Measurements from ENCODE around the gene COL26A1. TPM values are rescaled to one million over a fixed set of nuclear protein-coding genes. Genes with fewer than 3 reads are reported as not detected.

The COL26A1 gene
- total RNA-seq, 2 experiments from 2014 or later = not detected

- peaks cover 4% of the 10 kb centered on the region for H3K27me3 Mint-ChIP-seq
- H3K9me3 Mint-ChIP-seq = no peaks in the 10 kb centered on the region
- Histone ChIP-seq H3K27ac (ENCODE audit: low read depth in 1 of 2, low read length in 2 of 2) (no peak overlapping the region), H3K9me3 (ENCODE audit: control insufficient read depth in 1 of 2, insufficient read depth in 1 of 2, low read length in 2 of 2) (peaks cover 0 to 4% of the 10 kb centered on the region in 2 experiments), H3K4me3 (ENCODE audit: low read length) (no peak overlapping the region), H3K27me3 (ENCODE audit: control insufficient read depth in 1 of 2, insufficient read depth in 2 of 2, low read length in 2 of 2) (peaks cover 0 to 3% of the 10 kb centered on the region in 2 experiments), H3K36me3 (ENCODE audit: insufficient read depth, low read length) (no peaks in the 10 kb centered on the region), H3K4me1 (ENCODE audit: insufficient read depth, low read length) (peaks cover 4% of the 10 kb centered on the region)
- no peak overlapping the region for H3K4me3 Mint-ChIP-seq
- H3K36me3 Mint-ChIP-seq (ENCODE audit: low read depth) = no peaks in the 10 kb centered on the region
- peak in 1 of 14 experiments; percentile 28 for DNase-seq
- TF ChIP-seq CTCF (IDR thresholded peaks at IDR 0.05) = no peak
- CTCF ChIA-PET = no interaction called here
- POLR2A ChIA-PET = no interaction called here
- H3K27ac Mint-ChIP-seq = no peak overlapping the region
- intact Hi-C loops (cut with DNase I, micrococcal nuclease) = no loop called here
- H3K4me1 Mint-ChIP-seq (ENCODE audit: low read depth) = no peaks in the 10 kb centered on the region
- ATAC-seq (ENCODE audit: poor library complexity) = no peak
These were observed 184.6 kb downstream of the COL26A1 start for GRCh38 chr7:101547022-101547915.

- CTCF ChIA-PET = no interaction called here
These were observed 185.4 kb downstream of the COL26A1 start for GRCh38 chr7:101547916-101548661.

GRCh38 chr7:101549734-101550133 is 187.1 kb downstream of the COL26A1 start:
- no peak for ATAC-seq (ENCODE audit: poor library complexity)
- Histone ChIP-seq H3K9me3 (ENCODE audit: control insufficient read depth in 1 of 2, insufficient read depth in 1 of 2, low read length in 2 of 2) (peaks cover 0 to 4% of the 10 kb centered on the region in 2 experiments), H3K27me3 (ENCODE audit: control insufficient read depth in 1 of 2, insufficient read depth in 2 of 2, low read length in 2 of 2) (no peaks in the 10 kb centered on the region), H3K27ac (ENCODE audit: low read depth in 1 of 2, low read length in 2 of 2) (no peak overlapping the region), H3K36me3 (ENCODE audit: insufficient read depth, low read length) (no peaks in the 10 kb centered on the region), H3K4me1 (ENCODE audit: insufficient read depth, low read length) (no peaks in the 10 kb centered on the region), H3K4me3 (ENCODE audit: low read length) (no peak overlapping the region)
- POLR2A ChIA-PET = no interaction called here
- DNase-seq = peak in 1 of 14 experiments; percentile 8
- Mint-ChIP-seq H3K4me1 (ENCODE audit: low read depth) (no peaks in the 10 kb centered on the region), H3K27me3 (no peaks in the 10 kb centered on the region), H3K9me3 (no peaks in the 10 kb centered on the region), H3K4me3 (no peak overlapping the region), H3K27ac (no peak overlapping the region), H3K36me3 (ENCODE audit: low read depth) (no peaks in the 10 kb centered on the region)
- TF ChIP-seq CTCF (IDR thresholded peaks at IDR 0.05) = no peak
- intact Hi-C loops (cut with DNase I, micrococcal nuclease) = no loop called here
- CTCF ChIA-PET = no interaction called here

More at GRCh38 chr7:101547916-101548661, 185.4 kb downstream of the COL26A1 start:
- no peaks in the 10 kb centered on the region for H3K36me3 Mint-ChIP-seq (ENCODE audit: low read depth)
- H3K4me3 Mint-ChIP-seq = no peak overlapping the region
- intact Hi-C loops (cut with DNase I, micrococcal nuclease) = no loop called here
- ATAC-seq (ENCODE audit: poor library complexity) (no peak), DNase-seq (peak in 1 of 14 experiments; percentile 29)
- no peak for TF ChIP-seq CTCF (IDR thresholded peaks at IDR 0.05)
- no peaks in the 10 kb centered on the region for H3K36me3 ChIP-seq (ENCODE audit: insufficient read depth, low read length)
- no peaks in the 10 kb centered on the region for H3K27me3 Mint-ChIP-seq
- H3K4me3 ChIP-seq (ENCODE audit: low read length) = no peak overlapping the region
- H3K27ac Mint-ChIP-seq = no peak overlapping the region
- POLR2A ChIA-PET = no interaction called here
- no peak overlapping the region for H3K27ac ChIP-seq (ENCODE audit: low read depth in 1 of 2, low read length in 2 of 2)
- no peaks in the 10 kb centered on the region for H3K9me3 Mint-ChIP-seq
- H3K4me1 Mint-ChIP-seq (ENCODE audit: low read depth) = no peaks in the 10 kb centered on the region
- peaks cover 0 to 4% of the 10 kb centered on the region in 2 experiments for H3K9me3 ChIP-seq (ENCODE audit: control insufficient read depth in 1 of 2, insufficient read depth in 1 of 2, low read length in 2 of 2)
- H3K4me1 ChIP-seq (ENCODE audit: insufficient read depth, low read length) = no peaks in the 10 kb centered on the region
- H3K27me3 ChIP-seq (ENCODE audit: control insufficient read depth in 1 of 2, insufficient read depth in 2 of 2, low read length in 2 of 2) = no peaks in the 10 kb centered on the region
